Hindlimb muscle (tissue), 1 donor: ENCODE measurements around the gene PTPRC. TPM values are rescaled to one million over a fixed set of nuclear protein-coding genes. Genes with fewer than 3 reads are reported as not detected.

Experiments
- DNase-seq: peaks from one replicate; pipeline ENCODE4 v3.0.0-alpha.2; 2013
- polyA plus RNA-seq: library from polyadenylated mRNA; unstranded; fragments of 120-200 nt; gene quantifications from one replicate; pipeline ENCODE4 v1.2.1, GENCODE V29; 2013; ENCODE audit not compliant: insufficient read length

PTPRC gene
- polyA plus RNA-seq, 1 donor: 6.9 TPM

GRCh38 chr1:198647055-198647454 is 8.2 kb downstream of the PTPRC start:
- no peak for DNase-seq

- no peak for DNase-seq
Observed at GRCh38 chr1:198648592-198648991, 9.8 kb downstream of the PTPRC start.

GRCh38 chr1:198649232-198649967 is 10.6 kb downstream of the PTPRC start:
- DNase-seq: no peak

- DNase-seq: no peak
Observed at GRCh38 chr1:198649968-198650338, 11.1 kb downstream of the PTPRC start.

- DNase-seq: no peak
Observed at GRCh38 chr1:198650506-198650905, 11.7 kb downstream of the PTPRC start.

GRCh38 chr1:198651650-198652400 is 13.0 kb downstream of the PTPRC start:
- no peak for DNase-seq

GRCh38 chr1:198653808-198654413 is 15.1 kb downstream of the PTPRC start:
- DNase-seq: no peak

- DNase-seq: no peak
Observed at GRCh38 chr1:198655459-198656121, 16.8 kb downstream of the PTPRC start.

GRCh38 chr1:198656500-198656932 is 17.7 kb downstream of the PTPRC start:
- DNase-seq: no peak

- DNase-seq: no peak
Observed at GRCh38 chr1:198657550-198658064, 18.8 kb downstream of the PTPRC start.

GRCh38 chr1:198660341-198661261 is 21.8 kb downstream of the PTPRC start:
- DNase-seq: no peak

- DNase-seq: no peak
Observed at GRCh38 chr1:198662821-198663220, 24.0 kb downstream of the PTPRC start.

GRCh38 chr1:198664068-198664788 is 25.4 kb downstream of the PTPRC start:
- no peak for DNase-seq

- DNase-seq: no peak
Observed at GRCh38 chr1:198667186-198667585, 28.3 kb downstream of the PTPRC start.

- DNase-seq: no peak
Observed at GRCh38 chr1:198667807-198668206, 29.0 kb downstream of the PTPRC start.

- no peak for DNase-seq
Observed at GRCh38 chr1:198669023-198669698, 30.3 kb downstream of the PTPRC start.

GRCh38 chr1:198669771-198670170 is 30.9 kb downstream of the PTPRC start:
- DNase-seq: no peak

GRCh38 chr1:198671136-198671535 is 32.3 kb downstream of the PTPRC start:
- DNase-seq: no peak

GRCh38 chr1:198672124-198672523 is 33.3 kb downstream of the PTPRC start:
- no peak for DNase-seq

- DNase-seq: no peak
Observed at GRCh38 chr1:198674009-198674408, 35.2 kb downstream of the PTPRC start.
